Esophagus muscularis mucosa (tissue), 4 donors: ENCODE results near the gene RFXANK.

Source experiments
- CTCF ChIP-seq, 3 experiments: fragments of 200-600 bp in 2 of 3; fragments of 450-650 bp in 1 of 3; sonication (generic) in 2 of 3; IDR thresholded peaks; one replicate each; pipeline ENCODE4 v1.5.1; 2017 to 2019; ENCODE audit warnings: antibody characterized with exemption in 3 of 3, mild to moderate bottlenecking in 2 of 3, moderate library complexity in 1 of 3
- EP300 ChIP-seq: sonication (generic); formaldehyde crosslinking; IDR thresholded peaks from one replicate; pipeline ENCODE4 v1.6.1; 2017; ENCODE audit warnings: antibody characterized with exemption
- POLR2A ChIP-seq: fragments of 450-650 bp; IDR thresholded peaks from one replicate; pipeline ENCODE4 v1.6.1; 2017; ENCODE audit warnings: antibody characterized with exemption, moderate library complexity, mild to moderate bottlenecking, low read depth
- POLR2AphosphoS5 ChIP-seq, 2 donors: sonication (generic); formaldehyde crosslinking; IDR thresholded peaks; one replicate each; pipeline ENCODE4 v1.6.1; 2017; ENCODE audit warnings: antibody characterized with exemption in 2 of 2

DNA sequence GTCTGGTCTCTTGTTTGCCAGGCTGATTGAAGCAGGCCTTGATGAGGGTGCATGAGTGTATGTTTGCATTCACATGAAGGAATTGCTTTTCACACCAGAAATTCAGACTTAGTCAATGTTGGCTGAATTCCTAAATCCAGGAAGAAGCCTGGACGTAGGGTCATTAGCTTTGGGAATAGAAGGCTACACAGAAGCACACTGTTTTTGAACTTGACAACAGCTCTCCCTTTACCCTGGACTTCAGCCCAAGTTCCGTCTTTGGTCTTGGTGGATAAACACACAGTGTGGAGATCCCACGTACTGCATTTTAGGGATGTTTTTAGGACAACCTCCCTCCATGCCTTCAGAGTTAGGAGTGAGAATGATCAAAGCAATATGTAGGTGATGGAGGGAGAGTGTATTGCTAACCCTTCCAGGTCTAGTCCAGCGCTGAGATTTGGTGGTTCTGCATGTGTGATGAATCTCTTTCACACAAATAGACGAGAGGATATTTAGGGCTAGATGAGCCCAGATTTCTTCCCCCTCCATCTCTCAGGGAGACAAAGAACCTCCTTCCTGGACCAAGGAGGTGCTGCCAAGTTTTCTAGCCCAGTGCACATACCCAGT is 58.2 kb downstream of the RFXANK start:
- TF ChIP-seq POLR2A (no peak), POLR2AphosphoS5 (IDR thresholded peaks at IDR 0.05) (no peak), CTCF (IDR thresholded peaks at IDR 0.05) (no peak), EP300 (no peak)
